SK-N-MC (cell line): ENCODE results near the gene PRM2.

Source experiments
- DNase-seq: peaks from one replicate; pipeline ENCODE4 v3.0.0-alpha.2; 2011; ENCODE audit warnings: low read depth, low spot score
- H3K27ac ChIP-seq: fragments of 200-600 bp; sonication (generic); 2 replicates; pipeline ENCODE4 v1.5.1; 2016; ENCODE audit warnings: mixed run types
- H3K36me3 ChIP-seq: fragments of 200-600 bp; sonication (generic); 2 replicates; pipeline ENCODE4 v1.6.1; 2017; ENCODE audit warnings: antibody characterized with exemption, low read length, mixed read lengths; ENCODE audit not compliant: insufficient read depth
- H3K4me3 ChIP-seq: fragments of 200-600 bp; sonication (generic); 2 replicates; pipeline ENCODE4 v1.5.1; 2016
- H3K9ac ChIP-seq: fragments of 200-600 bp; sonication (generic); 2 replicates; pipeline ENCODE4 v1.8.0; 2017; ENCODE audit warnings: mixed run types, mixed read lengths; ENCODE audit not compliant: insufficient read length
- H3K9me3 ChIP-seq: fragments of 200-600 bp; sonication (generic); 2 replicates; pipeline ENCODE4 v1.6.1; 2017; ENCODE audit warnings: low read depth, mild to moderate bottlenecking, antibody characterized with exemption, low read length, moderate library complexity, mixed read lengths
- EZH2 ChIP-seq: fragments of 200-600 bp; sonication (generic); IDR thresholded peaks from one replicate; pipeline ENCODE4 v1.6.1; 2017; ENCODE audit warnings: antibody characterized with exemption
- FOXP2 ChIP-seq: optimal IDR thresholded peaks from 2 replicates; pipeline ENCODE3; 2011; ENCODE audit warnings: mild to moderate bottlenecking, moderate library complexity; ENCODE audit not compliant: insufficient read depth; ENCODE audit errors: extremely low read length, control extremely low read depth
- POLR2AphosphoS5 ChIP-seq: IDR thresholded peaks from 2 replicates; pipeline ENCODE4 v1.6.1; 2012; ENCODE audit warnings: mild to moderate bottlenecking, low read depth, low read length, borderline replicate concordance

PRM2 gene

DNA sequence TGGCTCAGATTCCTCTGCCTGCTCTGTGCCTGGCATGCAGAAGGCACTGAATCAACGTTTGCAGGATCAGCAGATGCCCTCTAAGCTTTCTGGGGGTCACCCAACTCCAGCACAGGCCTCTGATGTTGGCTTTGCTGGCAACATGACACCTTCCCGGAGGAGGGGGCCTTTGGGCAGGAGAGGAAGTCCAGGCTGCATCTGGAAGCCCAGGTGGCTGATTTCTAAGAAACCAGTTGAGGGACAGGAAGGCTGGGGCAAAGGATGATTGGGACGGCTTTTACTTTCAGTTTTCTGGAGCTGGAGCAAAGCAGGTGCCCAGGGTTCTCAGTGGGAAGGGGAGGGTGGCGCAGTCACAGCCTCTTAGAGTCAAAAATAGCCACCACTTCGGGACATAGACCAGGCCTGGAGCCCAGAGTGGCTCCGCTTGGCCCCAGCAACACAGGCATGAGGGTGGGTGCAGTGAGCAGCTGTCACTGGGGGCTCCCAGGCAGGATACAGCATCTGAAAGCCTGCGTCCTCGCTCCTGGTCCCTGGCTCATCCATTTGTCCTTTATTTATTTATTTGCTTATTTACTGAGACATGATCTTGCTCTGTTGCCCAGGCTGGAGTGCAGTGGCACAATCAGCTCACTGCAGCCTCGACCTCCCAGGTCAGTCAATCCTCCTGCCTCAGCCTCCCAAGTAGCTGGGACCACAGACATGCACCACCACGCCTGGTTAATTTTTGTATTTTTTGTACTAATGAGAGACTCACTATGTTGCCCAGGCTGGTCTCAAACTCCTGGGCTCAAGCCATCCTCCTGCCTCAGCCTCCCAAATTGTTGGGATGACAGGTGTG is 35.4 kb downstream of the PRM2 start:
- no peak overlapping the region for H3K4me3 ChIP-seq

GRCh38 chr16:11239644-11240632 is 36.3 kb downstream of the PRM2 start:
- no peaks in the 10 kb centered on the region for H3K9me3 ChIP-seq
- no peak overlapping the region for H3K4me3 ChIP-seq
- no peak overlapping the region for H3K9ac ChIP-seq
- H3K36me3 ChIP-seq = no peaks in the 10 kb centered on the region
- no peak for DNase-seq
- no peak overlapping the region for H3K27ac ChIP-seq
- no peak for TF ChIP-seq POLR2AphosphoS5
- no peak for TF ChIP-seq EZH2
- TF ChIP-seq FOXP2 = no peak

More for the DNA sequence above, 35.4 kb downstream of the PRM2 start:
- no peaks in the 10 kb centered on the region for H3K36me3 ChIP-seq
- H3K9me3 ChIP-seq = no peaks in the 10 kb centered on the region
- no peak for DNase-seq
- no peak overlapping the region for H3K27ac ChIP-seq
- no peak for TF ChIP-seq EZH2
- no peak for TF ChIP-seq POLR2AphosphoS5
- H3K9ac ChIP-seq = no peak overlapping the region

DNA sequence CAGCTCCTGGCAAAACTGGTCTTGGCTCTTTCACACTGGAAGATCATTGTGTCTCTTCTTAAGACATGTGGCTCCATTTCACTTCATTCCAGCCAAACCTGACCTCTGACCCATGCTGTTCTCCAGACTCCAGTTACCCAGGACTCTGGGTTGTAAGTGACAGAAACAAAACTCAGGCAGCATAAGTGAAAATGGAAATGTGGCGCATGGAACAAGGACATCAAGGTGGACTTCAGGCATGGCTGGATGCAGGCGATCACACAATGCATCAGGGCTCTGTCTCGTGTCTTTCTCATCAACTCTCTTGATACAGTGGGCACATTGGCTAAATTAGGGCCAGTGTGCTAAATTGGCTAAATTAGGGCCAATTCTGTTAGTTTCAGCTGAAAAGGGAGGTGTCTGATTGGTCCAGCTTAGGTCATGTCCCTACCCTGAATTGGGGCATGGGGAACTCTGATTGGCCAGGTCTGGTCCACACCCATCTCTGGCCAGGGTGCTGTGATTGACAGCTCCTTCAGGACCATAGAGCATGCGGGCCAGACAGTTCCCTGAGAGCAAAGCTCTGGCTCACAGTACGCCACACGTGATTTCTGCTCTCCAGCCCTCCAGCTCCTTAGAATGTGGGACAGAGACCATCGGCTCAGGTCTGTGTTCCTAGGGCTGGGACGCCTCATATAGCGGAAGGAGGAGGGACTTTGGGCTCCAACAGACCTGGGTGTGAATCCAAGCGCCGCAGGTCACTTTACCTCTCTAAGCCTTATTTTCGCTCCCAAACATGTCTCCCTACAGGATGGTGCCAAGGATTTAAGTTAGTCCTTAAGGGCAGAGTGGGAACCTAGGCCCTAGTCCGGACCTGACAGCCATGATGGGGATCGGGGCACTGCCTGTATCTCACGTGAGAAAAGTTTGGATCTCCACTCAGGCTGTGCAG is 37.7 kb downstream of the PRM2 start:
- DNase-seq = no peak
- no peak overlapping the region for H3K27ac ChIP-seq

GRCh38 chr16:11236461-11237254 is 39.6 kb downstream of the PRM2 start:
- Histone ChIP-seq H3K27ac (no peak overlapping the region), H3K4me3 (no peak overlapping the region), H3K9ac (no peak overlapping the region), H3K9me3 (no peaks in the 10 kb centered on the region), H3K36me3 (no peaks in the 10 kb centered on the region)
- TF ChIP-seq FOXP2 = no peak
- TF ChIP-seq POLR2AphosphoS5 = no peak
- no peak for TF ChIP-seq EZH2
- no peak for DNase-seq

More for the DNA sequence above, 37.7 kb downstream of the PRM2 start:
- no peaks in the 10 kb centered on the region for H3K9me3 ChIP-seq
- no peak overlapping the region for H3K4me3 ChIP-seq
- no peaks in the 10 kb centered on the region for H3K36me3 ChIP-seq
- H3K9ac ChIP-seq = no peak overlapping the region
- no peak for TF ChIP-seq EZH2
- TF ChIP-seq FOXP2 = no peak
- no peak for TF ChIP-seq POLR2AphosphoS5

DNA sequence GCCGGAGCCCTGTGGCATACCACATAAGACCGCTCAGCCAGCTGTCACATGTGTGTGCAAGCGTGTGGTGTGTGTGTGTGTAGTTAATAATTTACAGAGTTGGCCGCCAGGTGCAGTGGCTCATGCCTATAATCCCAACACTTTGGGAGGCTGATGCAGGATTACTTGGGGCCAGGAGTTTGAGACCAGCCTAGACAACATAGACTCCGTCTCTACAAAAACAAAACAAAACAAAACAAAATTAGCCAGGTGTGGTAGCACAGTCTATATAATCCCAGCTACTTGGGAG is 40.6 kb downstream of the PRM2 start:
- TF ChIP-seq EZH2 (no peak), POLR2AphosphoS5 (no peak), FOXP2 (no peak)
- Histone ChIP-seq H3K4me3 (no peak overlapping the region), H3K9ac (no peak overlapping the region), H3K36me3 (no peaks in the 10 kb centered on the region), H3K9me3 (no peaks in the 10 kb centered on the region), H3K27ac (no peak overlapping the region)
- no peak for DNase-seq

- H3K9ac ChIP-seq = no peak overlapping the region
- no peaks in the 10 kb centered on the region for H3K36me3 ChIP-seq
- H3K9me3 ChIP-seq = no peaks in the 10 kb centered on the region
- no peak overlapping the region for H3K27ac ChIP-seq
- no peak for TF ChIP-seq FOXP2
- no peak for TF ChIP-seq POLR2AphosphoS5
- H3K4me3 ChIP-seq = no peak overlapping the region
- DNase-seq = no peak
These were observed 41.2 kb downstream of the PRM2 start for GRCh38 chr16:11234884-11235702.
